Measurements from ENCODE around the gene C10orf88.
"Not testable (repeated sequence)": the region's sequence is repeated elsewhere in the genome, so short reads cannot be mapped to it uniquely, and the experiment has no call there.

Gene C10orf88

GRCh38 chr10:122910310-122910709 lies 43.7 kb downstream of the C10orf88 start, which contains the start of gene FAM24A:
TSS of gene FAM24A (plus strand) at chr10:122910610. CDS start at chr10:122911635, 1,025 bp downstream.
- H3K4me3 ChIP-seq (ENCODE audit: low read length) = no peak within 1 kb of the TSS
- DNase-seq (ENCODE audit: low read depth) = no peak
- TF ChIP-seq CTCF (IDR thresholded peaks at IDR 0.05; ENCODE audit: insufficient read depth, low read depth, low read length, missing control alignments) = no peak

- not testable (repeated sequence) for H3K4me3 ChIP-seq (ENCODE audit: low read length); DNase-seq (ENCODE audit: low read depth)
These were observed 50.2 kb downstream of the C10orf88 start for GRCh38 chr10:122903861-122904260.

- no peak for TF ChIP-seq CTCF (IDR thresholded peaks at IDR 0.05; ENCODE audit: insufficient read depth, low read depth, low read length, missing control alignments)
- no peak overlapping the region for H3K4me3 ChIP-seq (ENCODE audit: low read length)
- DNase-seq (ENCODE audit: low read depth) = no peak
These were observed 59.6 kb downstream of the C10orf88 start for GRCh38 chr10:122894261-122894944.

- TF ChIP-seq CTCF (IDR thresholded peaks at IDR 0.05; ENCODE audit: insufficient read depth, low read depth, low read length, missing control alignments) = no peak
- DNase-seq (ENCODE audit: low read depth) = peak; percentile 12
- H3K4me3 ChIP-seq (ENCODE audit: low read length) = no peak overlapping the region
These were observed 69.9 kb downstream of the C10orf88 start for GRCh38 chr10:122884166-122884565.

GRCh38 chr10:122882766-122883165 lies 71.3 kb downstream of the C10orf88 start:
- H3K4me3 ChIP-seq (ENCODE audit: low read length) = no peak overlapping the region
- TF ChIP-seq CTCF (IDR thresholded peaks at IDR 0.05; ENCODE audit: insufficient read depth, low read depth, low read length, missing control alignments) = no peak
- DNase-seq (ENCODE audit: low read depth) = no peak

Data from epithelial cell of esophagus (primary cell).